Caco-2 (cell line): ENCODE measurements around the gene GPATCH11. TPM values are rescaled to one million over a fixed set of nuclear protein-coding genes. Genes with fewer than 3 reads are reported as not detected.

Experiments
- BruUV-seq: library from RNA; stranded (reverse); fragments of 400-500 nt; replicated peaks from 2 replicates; lab custom pipeline; 2021; lab: Mats Ljungman, UMichigan
- CTCF ChIA-PET: fragments of 300-600 bp; sonication (Branson Sonifier 250); formaldehyde crosslinking; loops from one replicate; lab custom pipeline; 2022; ENCODE audit warnings: antibody characterized with exemption; lab: Charles Lee
- POLR2A ChIA-PET: fragments of 300-600 bp; sonication (Branson Sonifier 250); formaldehyde crosslinking; loops from one replicate; lab custom pipeline; 2022; ENCODE audit warnings: antibody characterized with exemption; lab: Charles Lee
- DNase-seq, 2 experiments: peaks; one replicate each; pipeline versions ENCODE4 v3.0.0 to v3.0.0-alpha.2; 2020 to 2022
- H3K27me3 ChIP-seq: replicated peaks from 2 replicates; pipeline ENCODE4 v1.6.0; 2011; ENCODE audit warnings: low read length; ENCODE audit not compliant: control insufficient read depth, insufficient read depth
- H3K36me3 ChIP-seq: 2 replicates; pipeline ENCODE4 v1.5.1; 2011; ENCODE audit warnings: low read length; ENCODE audit not compliant: control insufficient read depth, insufficient read depth
- H3K4me1 ChIP-seq: fragments of 250-450 bp; sonication (Bioruptor Pico); 2 replicates; pipeline ENCODE4 v1.5.1; 2020; ENCODE audit warnings: mild to moderate bottlenecking
- H3K4me3 ChIP-seq: 2 replicates; pipeline ENCODE4 v1.5.1; 2011; ENCODE audit warnings: low read depth, mild to moderate bottlenecking, control low read depth, low read length
- H3K9me3 ChIP-seq: fragments of 250-450 bp; sonication (Bioruptor Pico); 2 replicates; pipeline ENCODE4 v1.5.1; 2020; ENCODE audit warnings: mild to moderate bottlenecking, moderate library complexity
- H3K27ac Mint-ChIP-seq: one replicate; pipeline ENCODE4 v1.8.0; 2022; ENCODE audit warnings: mixed read lengths; ENCODE audit not compliant: unreplicated experiment
- H3K27me3 Mint-ChIP-seq: one replicate; pipeline ENCODE4 v1.8.0; 2022; ENCODE audit warnings: mixed read lengths; ENCODE audit not compliant: insufficient read depth, unreplicated experiment
- H3K36me3 Mint-ChIP-seq: one replicate; pipeline ENCODE4 v1.8.0; 2022; ENCODE audit warnings: mild to moderate bottlenecking, mixed read lengths; ENCODE audit not compliant: insufficient read depth, unreplicated experiment
- H3K4me1 Mint-ChIP-seq: one replicate; pipeline ENCODE4 v1.8.0; 2022; ENCODE audit warnings: low read depth, mixed read lengths; ENCODE audit not compliant: unreplicated experiment
- H3K4me3 Mint-ChIP-seq: one replicate; pipeline ENCODE4 v1.8.0; 2022; ENCODE audit warnings: mild to moderate bottlenecking, moderate library complexity, mixed read lengths; ENCODE audit not compliant: unreplicated experiment
- H3K9me3 Mint-ChIP-seq: one replicate; pipeline ENCODE4 v1.8.0; 2022; ENCODE audit warnings: mixed read lengths; ENCODE audit not compliant: unreplicated experiment
- CTCF ChIP-seq, 2 experiments: fragments of 200-600 bp in 1 of 2; IDR thresholded peaks; 1 replicate in 1 of 2; 2 replicates in 1 of 2; pipeline versions ENCODE4 v1.5.1 to v1.8.0; 2011 to 2022; ENCODE audit warnings: antibody characterized with exemption in 1 of 2, control low read depth in 1 of 2, inconsistent platforms in 1 of 2, low read depth in 1 of 2, low read length in 1 of 2, mild to moderate bottlenecking in 1 of 2, moderate library complexity in 1 of 2; ENCODE audit not compliant: insufficient read depth in 1 of 2, severe bottlenecking in 1 of 2, unreplicated experiment in 1 of 2
- intact Hi-C: fragments of 100-400 bp; cut with micrococcal nuclease; formaldehyde crosslinking; loops from one replicate; pipeline ENCODE4 v1.10.0; 2022; ENCODE audit not compliant: unreplicated experiment
- total RNA-seq: library from RNA; stranded (reverse); gene quantifications from 2 replicates; pipeline ENCODE4 v1.2.3, GENCODE V29; 2022

The GPATCH11 gene
- total RNA-seq, 1 experiment from 2014 or later, result 8.3 TPM

DNA sequence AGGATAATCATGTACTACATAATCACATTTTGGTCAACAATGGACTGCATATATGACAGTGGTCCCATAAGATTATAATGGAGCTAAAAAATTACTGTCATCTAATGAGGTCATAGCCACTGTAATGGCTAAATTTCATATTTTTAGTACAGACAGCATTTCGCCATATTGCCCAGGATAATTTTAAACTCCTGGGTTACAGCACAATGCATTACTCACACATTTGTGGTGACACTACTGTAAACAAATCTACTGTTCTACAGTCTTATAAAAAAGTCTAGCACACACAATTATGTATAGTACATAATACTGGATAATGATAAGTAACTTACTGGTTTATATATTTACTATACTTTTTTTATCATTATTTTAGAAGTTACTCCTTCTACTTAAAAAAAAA is 59.7 kb downstream of the GPATCH11 start:
- Mint-ChIP-seq H3K27ac (no peak overlapping the region), H3K36me3 (peaks cover 50% of the 10 kb centered on the region), H3K4me1 (peaks cover 11% of the 10 kb centered on the region), H3K9me3 (no peaks in the 10 kb centered on the region), H3K4me3 (no peak overlapping the region), H3K27me3 (no peaks in the 10 kb centered on the region)
- Histone ChIP-seq H3K4me3 (no peak overlapping the region), H3K9me3 (no peaks in the 10 kb centered on the region), H3K36me3 (peaks cover 2% of the 10 kb centered on the region; the same call in 1 of the 2 replicates), H3K27me3 (no peaks in the 10 kb centered on the region), H3K4me1 (peaks cover 8% of the 10 kb centered on the region; the same call in 1 of the 2 replicates)
- no TSS peak for BruUV-seq
- DNase-seq, result no peak
- ChIA-PET POLR2A (no interaction called here), CTCF (no interaction called here)
- no peak for TF ChIP-seq CTCF (IDR thresholded peaks at IDR 0.05; ENCODE audit: insufficient read depth in 1 of 2, low read depth in 1 of 2, low read length in 1 of 2, severe bottlenecking in 1 of 2, unreplicated experiment in 1 of 2)
- intact Hi-C loops, result no loop called here

- Mint-ChIP-seq H3K27ac (no peak overlapping the region), H3K27me3 (no peaks in the 10 kb centered on the region), H3K4me3 (no peak overlapping the region), H3K36me3 (peaks cover 51% of the 10 kb centered on the region), H3K4me1 (peaks cover 13% of the 10 kb centered on the region), H3K9me3 (no peaks in the 10 kb centered on the region)
- intact Hi-C loops, result no loop called here
- Histone ChIP-seq H3K27me3 (no peaks in the 10 kb centered on the region), H3K36me3 (peaks cover 2% of the 10 kb centered on the region; the same call in 1 of the 2 replicates), H3K4me1 (peaks cover 9% of the 10 kb centered on the region; the same call in 1 of the 2 replicates), H3K4me3 (no peak overlapping the region), H3K9me3 (no peaks in the 10 kb centered on the region)
- BruUV-seq, result no TSS peak
- DNase-seq, result no peak
- CTCF ChIA-PET, result no interaction called here
- POLR2A ChIA-PET, result no interaction called here
- TF ChIP-seq CTCF (IDR thresholded peaks at IDR 0.05; ENCODE audit: insufficient read depth in 1 of 2, low read depth in 1 of 2, low read length in 1 of 2, severe bottlenecking in 1 of 2, unreplicated experiment in 1 of 2), result no peak
These were observed 61.7 kb downstream of the GPATCH11 start for GRCh38 chr2:37146062-37146461.

- intact Hi-C loops, result no loop called here
- ChIA-PET POLR2A (interaction anchor here (1.0 kb wide), 1 partner anchor 8 kb away, joined by 3 read pairs; the partner anchor contains the start of gene EIF2AK2), CTCF (no interaction called here)
- Histone ChIP-seq H3K4me1 (peaks cover 9% of the 10 kb centered on the region; the same call in 1 of the 2 replicates), H3K4me3 (no peak overlapping the region), H3K36me3 (peaks cover 2% of the 10 kb centered on the region), H3K9me3 (no peaks in the 10 kb centered on the region), H3K27me3 (no peaks in the 10 kb centered on the region)
- Mint-ChIP-seq H3K27ac (no peak overlapping the region), H3K4me3 (no peak overlapping the region), H3K4me1 (peaks cover 24% of the 10 kb centered on the region), H3K27me3 (no peaks in the 10 kb centered on the region), H3K36me3 (peaks cover 46% of the 10 kb centered on the region), H3K9me3 (no peaks in the 10 kb centered on the region)
- peak in 1 of 2 experiments; percentile 47 for DNase-seq
- no TSS peak for BruUV-seq
- no peak for TF ChIP-seq CTCF (IDR thresholded peaks at IDR 0.05; ENCODE audit: insufficient read depth in 1 of 2, low read depth in 1 of 2, low read length in 1 of 2, severe bottlenecking in 1 of 2, unreplicated experiment in 1 of 2)
These were observed 64.0 kb downstream of the GPATCH11 start for GRCh38 chr2:37148325-37148724.

Other genes starting within 250 kb of the GPATCH11 start
- gene STRN, start 118.0 kb upstream of the GPATCH11 start, total RNA-seq, result 36.8 and 38.9 TPM in 2 replicates
- gene HEATR5B, start 146 bp upstream of the GPATCH11 start, total RNA-seq, result 15.3 and 16.1 TPM in 2 replicates
- gene EIF2AK2, start 72.5 kb downstream of the GPATCH11 start, total RNA-seq, result 41.7 and 50.1 TPM in 2 replicates
- not detected in 2 replicates for gene SULT6B1, start 104.2 kb downstream of the GPATCH11 start, total RNA-seq
- 55.3 and 56.0 TPM in 2 replicates for gene CEBPZOS, start 112.0 kb downstream of the GPATCH11 start, total RNA-seq
- 93.3 and 95.4 TPM in 2 replicates for gene CEBPZ, start 147.1 kb downstream of the GPATCH11 start, total RNA-seq
- 34.3 and 38.0 TPM in 2 replicates for gene NDUFAF7, start 147.1 kb downstream of the GPATCH11 start, total RNA-seq
- 40.2 and 41.2 TPM in 2 replicates for gene PRKD3, start 240.3 kb downstream of the GPATCH11 start, total RNA-seq